Kidney glomerular epithelial cell (primary cell): ENCODE measurements around the gene ZFX.
"Not testable (repeated sequence)": the region's sequence is repeated elsewhere in the genome, so short reads cannot be mapped to it uniquely, and the experiment has no call there.

Source experiments
- DNase-seq: peaks from one replicate; lab custom pipeline; 2025; lab: John Stamatoyannopoulos, UW

The ZFX gene

DNA sequence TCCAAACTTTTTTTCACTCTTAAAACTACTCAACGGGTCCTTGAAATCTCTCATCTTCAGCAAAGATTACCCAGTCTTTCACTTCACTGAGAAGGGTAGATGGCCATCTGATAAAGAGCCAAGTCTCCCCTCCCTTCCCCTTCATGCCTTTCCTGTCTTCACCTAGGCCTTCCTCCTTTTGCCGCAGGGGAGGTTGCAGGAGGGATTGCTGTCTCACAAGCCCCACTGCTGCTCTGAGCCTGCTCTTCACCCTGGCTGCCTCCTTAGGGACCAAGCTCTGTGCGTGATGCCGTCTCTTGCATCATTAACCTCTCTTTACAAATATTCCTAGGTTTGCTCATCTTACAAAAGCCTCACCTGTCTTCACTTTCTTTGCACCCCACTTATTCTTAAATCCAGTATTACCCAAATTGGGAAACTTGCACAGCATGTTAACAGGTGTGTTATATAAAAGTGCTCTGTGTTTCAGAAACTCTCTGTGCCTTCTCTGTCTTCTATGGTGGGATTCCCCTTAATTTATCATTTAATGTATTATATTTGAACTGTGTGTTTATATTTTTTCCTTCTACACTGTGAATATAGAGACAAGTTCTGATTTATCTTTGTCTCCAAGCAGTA lies 3.8 kb downstream of the ZFX start:
- DNase-seq: no peak

DNA sequence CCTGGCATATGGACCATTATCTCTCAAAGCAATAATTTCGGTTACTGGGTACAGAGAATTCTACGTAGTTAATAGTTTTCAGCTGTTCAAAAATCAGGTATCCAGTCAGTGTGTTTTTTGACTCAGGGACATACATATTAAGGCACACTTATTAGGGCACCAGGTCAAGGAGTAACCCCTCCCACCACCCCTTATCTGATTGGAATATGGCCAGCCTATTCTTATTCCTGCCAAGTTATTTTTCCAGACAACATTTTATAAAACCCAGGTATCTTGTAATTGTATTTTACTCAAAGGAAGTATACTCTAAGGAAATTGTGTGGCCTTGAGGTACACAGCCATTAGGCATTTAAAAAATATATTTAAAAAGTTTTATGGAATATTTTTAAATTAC lies 4.3 kb downstream of the ZFX start:
- DNase-seq: no peak

DNA sequence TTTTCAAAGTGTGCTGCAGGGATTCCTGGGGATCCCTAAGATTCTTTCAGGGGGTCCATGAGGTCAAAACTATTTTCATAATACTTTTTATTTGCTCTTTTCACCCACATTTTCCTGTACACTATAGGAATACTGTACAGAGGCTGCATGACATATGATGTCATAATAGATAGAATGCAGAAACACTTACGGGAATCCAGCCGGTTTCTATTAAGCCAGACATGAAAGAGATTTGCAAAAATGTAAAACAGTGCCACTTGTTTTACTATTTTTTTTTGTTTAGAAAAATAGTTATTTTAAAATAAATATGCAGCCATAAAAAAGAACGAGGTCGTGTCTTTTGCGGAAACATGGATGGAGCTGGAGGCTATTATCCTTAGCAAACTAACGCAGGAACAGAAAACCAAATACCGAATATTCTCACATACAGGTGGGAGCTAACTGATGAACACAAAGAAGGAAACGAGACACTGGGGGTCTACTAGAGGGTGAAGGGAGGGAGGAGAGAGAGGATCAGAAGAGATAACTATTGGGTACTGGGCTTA lies 5.0 kb downstream of the ZFX start:
- no peak for DNase-seq

DNA sequence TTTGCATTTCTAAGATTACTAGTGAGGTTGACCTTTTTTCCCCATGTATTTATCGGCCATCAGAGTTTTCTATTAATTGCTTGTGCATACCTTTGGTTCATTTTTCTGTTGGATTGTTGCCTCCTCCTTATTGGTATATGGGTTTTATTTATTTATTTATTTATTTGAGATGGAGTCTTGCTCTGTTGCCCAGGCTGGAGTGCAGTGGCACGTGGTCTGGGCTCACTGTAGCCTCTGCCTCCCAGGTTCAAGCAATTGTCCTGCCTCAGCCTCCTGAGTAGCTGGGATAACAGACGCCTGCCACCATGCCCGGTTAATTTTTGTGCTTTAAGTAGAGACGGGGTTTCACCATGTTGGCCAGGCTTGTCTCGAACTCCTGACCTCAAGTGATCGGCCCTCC lies 6.2 kb downstream of the ZFX start:
- DNase-seq: not testable (repeated sequence)

DNA sequence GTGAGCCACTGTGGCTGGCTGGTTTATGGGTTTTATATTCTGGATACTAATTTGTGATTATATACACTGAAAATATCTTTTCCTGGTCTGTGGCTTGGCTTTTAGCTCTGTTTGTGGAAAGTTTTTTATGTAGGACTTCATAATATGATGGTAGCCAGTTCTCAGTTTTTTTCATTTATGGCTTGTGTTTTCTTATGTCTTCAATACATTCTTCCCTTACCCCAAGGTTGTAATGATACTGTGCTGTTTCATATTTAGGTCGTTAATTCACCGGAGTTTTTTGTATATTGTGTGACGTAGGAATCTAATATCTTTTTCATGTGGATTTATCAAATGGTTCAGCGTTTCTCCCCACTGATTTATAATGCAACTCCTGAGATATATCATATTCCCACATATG lies 6.6 kb downstream of the ZFX start:
- DNase-seq: no peak

DNA sequence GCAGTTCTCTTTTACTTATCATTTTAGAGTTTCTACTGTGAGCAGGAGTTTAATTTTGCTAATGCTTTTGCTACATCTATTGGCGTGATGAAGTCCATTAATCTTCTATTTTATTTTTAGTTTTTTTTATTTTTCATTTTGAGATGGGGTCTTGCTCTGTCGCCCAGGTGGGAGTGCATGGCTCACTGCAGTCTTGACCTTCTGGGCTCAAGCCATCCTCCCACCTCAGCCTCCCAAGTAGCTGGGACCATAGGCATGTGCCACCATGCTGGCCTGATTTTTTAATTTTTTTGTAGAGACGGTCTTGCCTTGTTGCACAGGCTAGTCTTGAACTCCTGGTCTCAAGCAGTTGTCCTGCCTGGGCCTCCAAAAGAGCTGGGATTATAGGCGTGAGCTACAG lies 9.4 kb downstream of the ZFX start:
- DNase-seq: no peak

DNA sequence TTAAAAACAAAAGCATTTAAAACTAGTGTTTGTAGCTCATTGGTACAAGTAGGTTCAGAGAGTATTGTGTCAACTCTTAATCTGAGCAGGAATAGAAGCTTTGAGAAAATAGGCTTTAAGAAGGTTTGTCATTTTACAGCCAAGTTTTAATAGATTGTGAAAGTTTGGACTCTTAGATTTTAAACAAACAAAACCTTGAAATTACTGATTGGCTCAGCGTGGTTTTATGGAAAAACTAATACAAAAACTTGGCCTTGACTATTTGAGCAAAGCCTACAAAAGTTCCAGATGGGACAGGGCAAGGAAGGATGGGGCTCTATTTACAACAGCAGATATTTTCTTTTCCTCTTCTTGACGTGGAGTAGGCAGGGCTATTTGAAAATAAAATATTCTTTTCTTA lies 16.5 kb downstream of the ZFX start:
- DNase-seq: no peak

DNA sequence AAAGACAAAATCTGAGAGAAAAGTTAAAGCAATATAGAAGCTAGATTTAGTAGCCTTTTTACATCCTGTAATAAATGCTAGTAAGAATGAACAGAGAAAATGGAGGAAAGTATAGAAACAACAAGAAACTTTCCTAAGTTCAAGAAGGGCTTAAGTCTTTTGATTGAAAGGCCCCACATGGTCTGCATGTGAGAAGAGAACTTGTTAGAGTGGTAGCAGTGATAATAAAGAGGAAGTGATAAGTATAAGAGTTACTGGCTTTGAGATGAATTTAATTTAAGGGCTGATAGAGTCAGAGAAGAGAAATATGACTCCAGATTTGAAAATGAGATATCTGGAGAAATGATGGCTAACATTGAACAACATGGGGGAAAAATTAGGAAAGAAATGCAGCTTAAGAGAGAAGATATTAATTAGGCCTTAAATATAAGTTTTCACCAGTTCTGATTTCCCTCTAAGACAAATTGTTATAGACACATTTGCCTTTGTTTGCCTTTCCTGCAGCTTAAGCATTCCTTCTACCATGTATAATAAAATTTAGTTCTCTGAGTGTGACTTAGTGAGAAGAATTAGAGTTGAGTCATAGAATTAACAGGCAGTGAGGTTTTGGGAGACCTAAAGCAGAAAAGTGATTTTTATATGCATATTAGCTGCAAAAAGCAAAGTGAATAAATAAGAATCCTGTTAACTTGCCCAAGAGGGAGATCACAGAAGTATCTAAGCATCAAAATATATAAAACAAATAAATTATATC lies 18.4 kb downstream of the ZFX start:
- no peak for DNase-seq

DNA sequence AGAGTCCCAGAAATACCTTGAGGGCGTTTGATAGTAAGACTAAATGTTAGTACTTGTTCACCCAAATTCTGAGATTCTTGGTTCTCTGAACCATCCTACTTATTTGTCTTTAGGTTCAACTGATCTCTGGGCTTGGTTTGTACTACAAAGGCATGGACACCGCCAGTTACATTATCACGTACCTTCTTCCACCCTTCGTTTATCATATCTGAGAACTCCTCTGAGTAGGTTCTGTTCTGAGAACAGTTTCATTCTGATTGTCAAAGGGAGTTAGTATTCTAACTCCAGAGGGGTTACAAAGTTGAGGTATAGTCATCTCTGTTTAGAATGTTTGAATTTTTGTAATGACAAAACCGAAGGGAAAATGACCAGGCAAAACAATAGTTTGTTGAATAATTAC lies 19.3 kb downstream of the ZFX start:
- DNase-seq: no peak

DNA sequence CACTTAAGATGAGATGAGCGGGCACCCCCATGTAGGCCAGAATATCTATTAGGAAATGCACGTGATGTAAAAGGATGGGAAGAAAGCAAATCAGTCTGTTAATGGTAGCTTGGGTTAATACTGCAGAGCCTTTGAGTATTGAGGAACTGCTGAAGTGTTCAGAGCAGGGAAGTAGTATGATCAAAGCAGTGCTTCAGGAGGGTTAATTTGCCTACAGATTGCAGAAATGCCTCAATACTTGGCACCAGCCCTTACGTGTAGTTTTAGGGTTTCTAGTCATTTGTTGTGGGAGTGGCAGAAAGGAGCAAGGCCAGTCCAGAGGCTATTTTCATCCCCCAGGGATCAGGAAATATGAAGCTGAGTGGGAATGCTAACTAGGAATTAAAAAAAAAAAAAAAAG lies 19.7 kb downstream of the ZFX start:
- DNase-seq: no peak

DNA sequence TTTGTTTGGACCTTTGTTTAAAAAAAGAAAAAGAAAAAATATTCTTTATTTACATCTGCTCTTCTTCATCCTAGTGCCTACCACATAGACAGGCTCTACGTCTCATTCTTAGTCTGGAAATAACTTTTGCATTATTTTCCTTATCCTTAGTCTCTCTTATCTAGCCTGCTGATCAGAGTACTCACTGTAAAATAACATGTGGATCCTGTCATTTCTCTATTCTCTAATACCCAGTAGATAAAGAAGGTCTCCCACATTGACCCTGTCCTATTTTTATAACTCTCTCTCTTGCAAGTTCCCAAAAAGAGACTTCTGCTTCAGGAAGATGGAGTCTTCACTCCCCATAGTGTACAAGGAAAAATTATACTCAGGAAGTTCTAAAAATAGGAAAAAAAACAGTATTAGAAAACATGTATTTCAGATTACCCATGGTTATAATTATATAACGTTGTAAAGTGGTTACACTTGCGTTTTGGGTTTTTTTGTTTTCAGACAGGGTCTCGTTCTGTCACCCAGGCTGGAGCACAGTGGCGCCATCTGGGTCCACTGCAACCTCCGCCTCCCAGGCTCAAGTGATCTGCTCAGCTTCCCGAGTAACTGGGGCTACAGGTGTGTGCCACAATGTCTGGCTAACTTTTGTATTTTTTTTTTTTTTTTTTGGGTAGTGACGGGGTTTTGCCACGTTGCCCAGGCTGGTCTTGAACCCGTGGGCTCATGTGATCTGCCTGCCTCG lies 23.8 kb downstream of the ZFX start:
- DNase-seq: no peak

DNA sequence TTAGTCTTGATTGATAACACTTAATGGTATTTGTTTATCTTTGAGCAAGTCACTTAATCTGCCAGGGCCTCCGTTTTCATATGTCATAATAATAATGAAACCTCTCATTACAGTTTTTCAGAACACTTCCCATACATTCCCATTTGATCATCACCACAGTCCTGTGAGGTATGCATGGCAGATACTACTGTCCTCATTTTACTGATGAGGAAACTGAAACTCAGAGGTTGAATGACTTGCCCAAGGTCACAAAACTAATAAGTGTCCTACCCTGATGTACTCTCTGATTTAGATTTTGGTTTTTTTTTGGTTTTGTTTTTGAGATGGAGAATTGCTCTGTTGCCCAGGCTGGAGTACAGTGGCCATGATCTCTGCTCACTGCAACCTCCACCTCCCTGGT lies 25.7 kb downstream of the ZFX start:
- DNase-seq: no peak

DNA sequence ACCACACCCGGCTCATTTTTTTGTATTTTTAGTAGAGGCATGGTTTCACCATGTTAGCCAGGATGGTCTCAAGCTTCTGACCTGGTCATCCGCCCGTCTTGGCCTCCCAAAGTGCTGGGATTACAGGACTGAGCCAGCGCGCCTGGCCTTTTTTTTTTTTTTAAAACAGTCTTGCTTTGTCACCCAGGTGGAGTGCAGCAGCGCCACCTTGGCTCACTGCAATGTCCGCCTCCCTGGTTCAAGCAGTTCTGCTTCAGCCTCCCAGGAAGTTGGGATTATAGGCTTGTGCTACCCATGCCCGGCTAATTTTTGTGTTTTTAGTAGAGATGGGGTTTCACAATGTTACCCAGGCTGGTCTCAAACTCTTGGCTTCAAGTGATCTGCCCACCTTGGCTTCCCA lies 28.9 kb downstream of the ZFX start:
- DNase-seq: no peak

DNA sequence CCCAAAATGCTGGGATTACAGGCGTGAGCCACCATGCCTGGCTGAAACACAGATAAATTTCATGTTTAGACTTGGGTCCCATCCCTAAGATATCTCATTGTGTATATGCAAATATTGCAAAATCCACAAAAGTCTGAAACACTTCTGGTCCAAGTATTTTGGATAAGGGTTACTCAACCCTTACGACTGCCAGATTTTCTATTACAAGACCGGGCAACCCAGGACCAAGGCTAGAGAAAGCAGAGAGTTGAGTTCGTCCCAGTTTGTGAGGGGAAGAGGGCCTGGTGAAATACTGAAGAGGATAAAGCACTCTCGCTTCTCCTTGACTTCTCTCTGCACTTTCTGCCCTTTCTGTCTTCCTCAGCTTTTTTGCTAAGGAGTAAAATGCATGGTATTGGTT lies 34.5 kb downstream of the ZFX start:
- DNase-seq: no peak

DNA sequence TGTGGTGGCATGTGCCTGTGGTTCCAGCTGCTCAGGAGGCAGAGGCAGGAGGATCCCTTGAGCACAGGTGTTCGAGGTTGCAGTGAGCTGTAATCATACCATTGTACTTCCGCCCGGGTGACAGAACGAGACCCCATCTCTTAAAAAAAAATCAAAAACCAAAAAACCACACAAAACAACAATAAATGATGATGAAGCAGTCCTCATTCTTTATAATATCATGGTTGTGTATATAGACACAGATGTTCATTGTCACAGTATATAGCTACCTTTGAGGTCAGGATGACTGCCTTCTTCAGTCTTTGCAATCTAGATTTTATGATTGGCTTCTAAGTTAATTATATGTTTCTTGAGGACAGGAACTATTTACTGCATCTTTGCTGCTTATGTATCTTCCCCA lies 37.0 kb downstream of the ZFX start:
- no peak for DNase-seq

DNA sequence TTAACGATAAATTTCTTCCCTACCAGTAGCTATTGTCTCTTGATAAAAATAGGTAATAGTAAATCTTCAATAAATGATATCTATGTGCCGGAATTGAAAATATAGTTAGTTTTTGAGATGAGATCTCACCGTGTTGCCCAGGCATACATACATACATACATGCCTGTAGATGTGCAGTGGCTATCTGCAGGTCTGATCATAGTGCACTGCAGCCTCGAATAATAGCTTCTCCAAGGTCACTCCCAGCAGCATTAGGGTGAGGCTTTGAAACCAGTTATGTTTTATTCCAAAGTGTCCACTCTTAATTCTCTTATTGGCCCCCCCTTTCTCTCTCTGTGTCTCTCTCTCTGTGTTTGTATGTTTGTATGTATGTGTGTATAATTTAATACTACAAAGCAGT lies 37.5 kb downstream of the ZFX start:
- DNase-seq: no peak

DNA sequence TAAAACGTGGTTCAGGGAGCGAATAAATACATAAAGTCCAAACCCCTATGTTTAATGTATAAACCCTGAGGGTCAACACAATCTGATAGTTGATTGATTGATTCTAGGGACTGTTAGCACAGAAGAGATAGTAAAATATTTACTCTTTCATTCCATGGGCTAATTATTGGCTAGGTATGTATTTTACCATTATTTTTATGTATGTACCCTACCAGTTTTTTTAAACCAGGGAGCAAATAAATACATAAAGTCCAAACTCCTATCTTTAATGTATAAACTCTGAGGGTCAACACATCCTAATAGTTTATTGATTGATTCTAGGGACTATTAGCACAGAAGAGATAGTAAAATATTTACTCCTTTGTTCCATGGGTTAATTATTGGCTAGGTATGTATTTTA lies 40.0 kb downstream of the ZFX start:
- no peak for DNase-seq

DNA sequence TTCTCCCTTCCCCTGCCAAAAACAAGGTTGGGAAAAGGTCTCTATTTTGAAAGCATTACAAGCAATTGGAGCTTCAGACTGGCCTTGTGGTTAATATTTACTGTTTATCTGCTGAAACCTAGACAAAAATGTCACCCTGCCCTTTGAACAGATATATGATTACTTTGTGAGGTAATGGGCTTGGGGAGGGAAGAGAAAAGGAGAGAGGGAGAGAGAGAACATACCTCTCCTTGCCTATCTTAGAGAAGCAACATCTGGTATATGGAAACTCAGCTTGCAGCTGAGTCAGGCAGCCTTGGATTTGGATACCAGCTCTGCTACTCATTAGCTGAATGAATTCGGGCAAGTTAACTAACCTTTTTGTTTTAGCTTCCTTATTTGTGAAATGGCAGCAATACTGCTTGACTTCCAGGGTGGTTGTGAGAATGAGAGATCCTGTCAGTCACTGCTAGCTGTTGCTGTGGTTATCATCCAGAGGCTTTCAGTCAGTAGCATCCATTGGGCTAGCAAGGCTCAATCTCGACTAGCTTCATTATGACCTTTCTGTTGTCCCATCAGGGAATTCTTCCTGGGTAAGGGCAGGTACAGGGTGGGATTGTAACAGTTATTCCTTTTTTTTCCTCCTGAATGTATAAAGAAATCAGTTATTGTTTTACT lies 41.1 kb downstream of the ZFX start:
- no peak for DNase-seq

DNA sequence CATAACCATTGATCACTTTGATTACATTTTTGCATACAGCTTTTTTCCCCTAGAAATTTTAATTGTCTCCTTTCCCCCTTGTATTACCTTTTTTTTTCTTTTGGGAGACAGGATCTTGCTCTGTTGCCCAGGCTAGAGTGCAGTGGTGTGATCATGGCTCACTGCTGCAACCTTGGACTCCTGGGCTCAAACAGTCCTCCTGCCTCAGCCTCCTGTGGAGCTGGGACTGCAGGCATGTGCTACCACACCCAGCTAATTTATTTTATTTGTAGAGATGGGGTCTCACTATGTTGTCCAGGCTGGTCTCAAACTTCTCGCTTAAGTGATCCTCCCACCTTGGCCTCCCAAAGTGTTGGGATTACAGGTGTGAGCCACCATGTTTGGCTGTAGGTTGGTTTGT lies 47.0 kb downstream of the ZFX start:
- no peak for DNase-seq

DNA sequence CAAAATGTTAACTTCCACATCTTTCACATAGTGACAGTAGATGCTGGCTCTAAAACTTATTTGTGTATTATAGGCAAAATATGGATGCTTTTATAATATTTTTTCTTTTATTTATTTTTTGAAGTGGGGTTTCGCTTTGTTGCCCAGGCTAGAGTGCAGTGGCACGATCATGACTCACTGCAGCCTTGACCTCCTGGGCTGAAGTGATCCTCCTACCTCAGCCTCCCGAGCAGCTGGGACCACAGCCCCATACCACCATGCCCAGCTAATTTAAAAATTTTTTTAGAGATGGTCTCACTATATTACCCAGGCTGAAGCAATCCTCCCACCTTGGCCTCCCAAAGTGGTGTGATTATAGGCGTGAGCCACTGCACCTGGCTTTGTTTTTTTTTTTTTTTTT lies 48.6 kb downstream of the ZFX start:
- no peak for DNase-seq

DNA sequence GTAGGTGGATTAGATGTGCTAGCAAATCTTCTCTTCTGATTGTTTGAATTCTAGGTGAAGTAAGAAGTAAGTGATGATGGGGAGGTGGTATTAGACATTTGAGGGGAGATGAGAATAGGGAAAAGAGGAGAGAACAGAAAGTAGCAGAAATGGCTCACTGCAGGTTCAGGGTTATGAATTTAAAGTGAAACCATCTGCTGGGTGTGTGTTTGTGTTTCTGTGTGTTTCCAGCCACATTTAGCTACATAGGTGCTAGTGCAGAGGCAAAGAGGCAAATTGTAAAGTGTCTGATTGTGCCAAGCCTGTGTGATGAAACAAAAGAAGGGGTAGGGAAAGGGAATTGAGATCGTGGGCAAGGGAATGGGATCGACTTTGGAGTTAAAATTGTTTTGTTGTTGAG lies 50.6 kb downstream of the ZFX start:
- DNase-seq: no peak

DNA sequence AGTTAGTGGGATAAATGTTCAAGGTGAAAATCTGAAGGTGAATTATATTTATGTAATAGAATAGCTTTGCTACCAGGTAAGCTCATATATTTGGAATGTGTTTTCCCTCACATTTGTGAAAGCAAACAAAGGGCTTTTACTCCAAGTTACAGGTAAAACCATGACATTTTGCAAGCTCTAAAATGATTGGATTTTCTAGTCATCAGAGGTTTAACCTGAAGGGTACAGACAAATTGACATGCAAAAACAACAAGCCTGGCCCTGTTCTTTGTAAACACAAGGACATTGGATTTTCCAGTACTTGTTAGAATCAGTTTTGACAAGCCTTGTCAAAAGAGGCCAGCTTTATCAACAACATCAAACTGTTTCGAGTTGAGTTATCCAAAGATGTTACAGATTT lies 51.7 kb downstream of the ZFX start:
- DNase-seq: no peak
